Measurements from ENCODE around the gene GMPR2.

DNA sequence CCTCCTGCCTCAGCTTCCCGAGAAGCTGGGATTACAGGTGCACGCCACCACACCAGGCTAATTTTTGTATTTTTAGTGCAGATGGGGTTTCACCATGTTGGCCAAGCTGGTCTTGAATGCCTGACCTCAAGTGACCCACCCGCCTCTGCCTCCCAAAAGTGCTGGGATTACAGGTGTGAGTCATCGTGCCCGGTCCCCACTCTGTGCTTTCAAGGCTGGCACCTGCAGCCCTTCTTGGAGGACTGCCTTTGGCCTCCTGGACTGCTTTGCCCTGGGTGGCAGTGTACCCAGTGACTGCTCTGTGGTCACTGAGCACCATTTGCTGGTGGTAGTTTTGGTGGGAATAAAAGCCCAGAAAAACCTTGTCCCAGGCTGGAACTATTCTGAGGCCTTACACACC, 54.3 kb downstream of the GMPR2 start:
- TF ChIP-seq, protein P1, sequence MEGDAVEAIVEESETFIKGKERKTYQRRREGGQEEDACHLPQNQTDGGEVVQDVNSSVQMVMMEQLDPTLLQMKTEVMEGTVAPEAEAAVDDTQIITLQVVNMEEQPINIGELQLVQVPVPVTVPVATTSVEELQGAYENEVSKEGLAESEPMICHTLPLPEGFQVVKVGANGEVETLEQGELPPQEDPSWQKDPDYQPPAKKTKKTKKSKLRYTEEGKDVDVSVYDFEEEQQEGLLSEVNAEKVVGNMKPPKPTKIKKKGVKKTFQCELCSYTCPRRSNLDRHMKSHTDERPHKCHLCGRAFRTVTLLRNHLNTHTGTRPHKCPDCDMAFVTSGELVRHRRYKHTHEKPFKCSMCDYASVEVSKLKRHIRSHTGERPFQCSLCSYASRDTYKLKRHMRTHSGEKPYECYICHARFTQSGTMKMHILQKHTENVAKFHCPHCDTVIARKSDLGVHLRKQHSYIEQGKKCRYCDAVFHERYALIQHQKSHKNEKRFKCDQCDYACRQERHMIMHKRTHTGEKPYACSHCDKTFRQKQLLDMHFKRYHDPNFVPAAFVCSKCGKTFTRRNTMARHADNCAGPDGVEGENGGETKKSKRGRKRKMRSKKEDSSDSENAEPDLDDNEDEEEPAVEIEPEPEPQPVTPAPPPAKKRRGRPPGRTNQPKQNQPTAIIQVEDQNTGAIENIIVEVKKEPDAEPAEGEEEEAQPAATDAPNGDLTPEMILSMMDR (IDR thresholded peaks at IDR 0.05): no peak
- TF ChIP-seq POLR2A (IDR thresholded peaks at IDR 0.05) (no peak), EP300 (IDR thresholded peaks at IDR 0.05) (no peak)

All from upper lobe of left lung (tissue), 4 donors.